Liver (tissue), 9 donors: ENCODE data around the gene NDUFAF8. TPM values are rescaled to one million over a fixed set of nuclear protein-coding genes. Genes with fewer than 3 reads are reported as not detected.

Experiments used
- DNase-seq: peaks from one replicate; pipeline ENCODE4 v3.0.0-alpha.2; 2017; ENCODE audit warnings: low spot score
- H3K27ac ChIP-seq, 2 donors: one replicate each; pipeline ENCODE4 v1.7.0; 2013; ENCODE audit warnings: inconsistent platforms in 2 of 2, low read length in 2 of 2, control low read depth in 1 of 2, low read depth in 1 of 2, mild to moderate bottlenecking in 1 of 2
- H3K27me3 ChIP-seq, 4 donors: one replicate each; pipeline versions ENCODE4 v1.6.1 to v1.7.0; 2013; ENCODE audit warnings: low read length in 3 of 4, inconsistent platforms in 1 of 4, mild to moderate bottlenecking in 1 of 4, moderate library complexity in 1 of 4; ENCODE audit not compliant: control insufficient read depth in 4 of 4, insufficient read depth in 4 of 4
- H3K36me3 ChIP-seq, 4 donors: one replicate each; pipeline versions ENCODE4 v1.6.1 to v1.7.0; 2013; ENCODE audit warnings: low read length in 3 of 4, mild to moderate bottlenecking in 3 of 4, low read depth in 1 of 4, moderate library complexity in 1 of 4; ENCODE audit not compliant: control insufficient read depth in 4 of 4, insufficient read depth in 3 of 4
- H3K4me1 ChIP-seq, 4 donors: one replicate each; pipeline versions ENCODE4 v1.6.1 to v1.7.0; 2013; ENCODE audit warnings: low read length in 3 of 4, mild to moderate bottlenecking in 3 of 4, moderate library complexity in 1 of 4; ENCODE audit not compliant: control insufficient read depth in 4 of 4, insufficient read depth in 4 of 4
- H3K4me3 ChIP-seq, 3 donors: one replicate each; pipeline versions ENCODE4 v1.6.1 to v1.7.0; 2013; ENCODE audit warnings: low read length in 3 of 3, control low read depth in 1 of 3, low read depth in 1 of 3, mild to moderate bottlenecking in 1 of 3
- H3K9ac ChIP-seq, 2 donors: one replicate each; pipeline ENCODE4 v1.7.0; 2013; ENCODE audit warnings: low read length in 2 of 2, mild to moderate bottlenecking in 2 of 2, moderate library complexity in 2 of 2, control low read depth in 1 of 2, low read depth in 1 of 2
- H3K9me3 ChIP-seq, 4 donors: one replicate each; pipeline versions ENCODE4 v1.6.1 to v1.7.0; 2013; ENCODE audit warnings: low read length in 3 of 4; ENCODE audit not compliant: control insufficient read depth in 4 of 4
- ATF3 ChIP-seq: IDR thresholded peaks from 2 replicates; pipeline ENCODE4 v1.6.1; 2016; ENCODE audit warnings: antibody characterized with exemption
- CTCF ChIP-seq: fragments of 150-350 bp; IDR thresholded peaks from 2 replicates; pipeline ENCODE4 v1.5.1; 2017; ENCODE audit warnings: improper control_type of control experiment, low read depth, low read length; ENCODE audit not compliant: missing input control
- EGR1 ChIP-seq, 2 donors: IDR thresholded peaks; 2 replicates each; pipeline ENCODE4 v1.6.1; 2016 to 2018; ENCODE audit warnings: antibody characterized with exemption in 2 of 2, low read depth in 2 of 2
- FOXA1 ChIP-seq: IDR thresholded peaks from 2 replicates; pipeline ENCODE4 v1.6.1; 2016; ENCODE audit warnings: antibody characterized with exemption
- FOXA2 ChIP-seq: IDR thresholded peaks from 2 replicates; pipeline ENCODE4 v1.6.1; 2016; ENCODE audit warnings: antibody characterized with exemption
- GABPA ChIP-seq, 2 donors: IDR thresholded peaks in 1 of 2; conservative IDR thresholded peaks in 1 of 2; 2 replicates each; pipeline ENCODE4 v1.6.1; 2016; ENCODE audit warnings: antibody characterized with exemption in 2 of 2, mild to moderate bottlenecking in 1 of 2, moderate library complexity in 1 of 2
- HNF4A ChIP-seq, 2 donors: conservative IDR thresholded peaks; 2 replicates each; pipeline ENCODE4 v1.6.1; 2016; ENCODE audit warnings: antibody characterized with exemption in 2 of 2, mild to moderate bottlenecking in 2 of 2
- HNF4G ChIP-seq: IDR thresholded peaks from 2 replicates; pipeline ENCODE4 v1.6.1; 2016; ENCODE audit warnings: antibody characterized with exemption
- JUND ChIP-seq, 2 donors: IDR thresholded peaks; 2 replicates each; pipeline ENCODE4 v1.6.1; 2016; ENCODE audit warnings: antibody characterized with exemption in 2 of 2
- MAX ChIP-seq: IDR thresholded peaks from 2 replicates; pipeline ENCODE4 v1.6.1; 2016; ENCODE audit warnings: antibody characterized with exemption
- NR2F2 ChIP-seq: IDR thresholded peaks from 2 replicates; pipeline ENCODE4 v1.6.1; 2016; ENCODE audit warnings: antibody characterized with exemption
- RAD21 ChIP-seq, 2 donors: IDR thresholded peaks; 2 replicates each; pipeline ENCODE4 v1.6.1; 2016; ENCODE audit warnings: antibody characterized with exemption in 2 of 2, mild to moderate bottlenecking in 2 of 2
- REST ChIP-seq: IDR thresholded peaks from 2 replicates; pipeline ENCODE4 v1.6.1; 2016; ENCODE audit warnings: antibody characterized with exemption, mild to moderate bottlenecking
- RXRA ChIP-seq, 2 donors: IDR thresholded peaks; 2 replicates each; pipeline ENCODE4 v1.6.1; 2017 to 2018; ENCODE audit warnings: antibody characterized with exemption in 2 of 2, mild to moderate bottlenecking in 1 of 2
- SP1 ChIP-seq: IDR thresholded peaks from 2 replicates; pipeline ENCODE4 v1.6.1; 2018; ENCODE audit warnings: antibody characterized with exemption, mild to moderate bottlenecking
- TAF1 ChIP-seq: conservative IDR thresholded peaks from 2 replicates; pipeline ENCODE4 v1.6.1; 2016; ENCODE audit warnings: antibody characterized with exemption, mild to moderate bottlenecking
- YY1 ChIP-seq: IDR thresholded peaks from 2 replicates; pipeline ENCODE4 v1.6.1; 2016; ENCODE audit warnings: antibody characterized with exemption, mild to moderate bottlenecking
- ZBTB33 ChIP-seq: IDR thresholded peaks from 2 replicates; pipeline ENCODE4 v1.6.1; 2016; ENCODE audit warnings: antibody characterized with exemption
- WGBS: extraction: QIAGEN DNeasy Blood & Tissue Kit; methylation state at CpG from one replicate; pipeline ENCODE4 v1.1.7; 2013; 5-methylcytosine and 5-hydroxymethylcytosine counted together
- polyA plus RNA-seq, 2 donors: library from polyadenylated mRNA; stranded (reverse) in 1 of 2; unstranded in 1 of 2; fragments of 200-250 nt in 1 of 2; fragments of >200 nt in 1 of 2; fragmentation: Nextera tagmentation in 1 of 2; extraction: Ambion mirVana in 1 of 2; gene quantifications; one replicate each; pipeline versions ENCODE4 v1.2.1 to v1.2.3, GENCODE V29; 2013 to 2015
- total RNA-seq, 2 donors: library from RNA; depleted of rRNA; stranded (reverse); fragments of >200 nt; gene quantifications; one replicate each; pipeline ENCODE4 v1.2.3, GENCODE V29; 2014
- donor health status: healthy.
- donor health status: healthy.
- donor health status: healthy.
- donor health status: healthy.
- donor health status: healthy.

Gene NDUFAF8
- total and polyA plus RNA-seq, 4 donors, result 8.3 to 67.4 (median 15.5) TPM

- Histone ChIP-seq H3K36me3 (no peaks in the 10 kb centered on the region), H3K27ac (no peak overlapping the region), H3K9ac (no peak overlapping the region), H3K27me3 (no peaks in the 10 kb centered on the region), H3K9me3 (no peaks in the 10 kb centered on the region), H3K4me1 (no peaks in the 10 kb centered on the region), H3K4me3 (no peak overlapping the region)
- TF ChIP-seq NR2F2 (no peak), RXRA (IDR thresholded peaks at IDR 0.05) (no peak), TAF1 (no peak), ATF3 (no peak), JUND (IDR thresholded peaks at IDR 0.05) (no peak), FOXA1 (no peak), YY1 (no peak), HNF4G (no peak), HNF4A (conservative IDR thresholded peaks at IDR 0.05) (no peak), MAX (no peak), CTCF (no peak), GABPA (IDR thresholded peaks at IDR 0.05 in 1 of 2, conservative IDR thresholded peaks at IDR 0.05 in 1 of 2) (no peak), RAD21 (IDR thresholded peaks at IDR 0.05) (no peak), SP1 (no peak), ZBTB33 (no peak), EGR1 (IDR thresholded peaks at IDR 0.05; ENCODE audit: low read depth in 2 of 2) (no peak), FOXA2 (no peak), REST (no peak)
- 89% methylated on average over 34 of the region's 34 CpGs for WGBS
- no peak for DNase-seq
Observed at GRCh38 chr17:81192386-81193050, 46.6 kb upstream of the NDUFAF8 start.
